ENCODE measurements around the gene MMP24OS. TPM values are rescaled to one million over a fixed set of nuclear protein-coding genes. Genes with fewer than 3 reads are reported as not detected.
A peak's percentile ranks its signal among the peaks of the same experiment; 100 is the strongest.
"Not testable (repeated sequence)": the region's sequence is repeated elsewhere in the genome, so short reads cannot be mapped to it uniquely, and the experiment has no call there.

MMP24OS gene
- total RNA-seq, 2 experiments from 2014 or later, result 46.6 to 48.4 TPM

DNA sequence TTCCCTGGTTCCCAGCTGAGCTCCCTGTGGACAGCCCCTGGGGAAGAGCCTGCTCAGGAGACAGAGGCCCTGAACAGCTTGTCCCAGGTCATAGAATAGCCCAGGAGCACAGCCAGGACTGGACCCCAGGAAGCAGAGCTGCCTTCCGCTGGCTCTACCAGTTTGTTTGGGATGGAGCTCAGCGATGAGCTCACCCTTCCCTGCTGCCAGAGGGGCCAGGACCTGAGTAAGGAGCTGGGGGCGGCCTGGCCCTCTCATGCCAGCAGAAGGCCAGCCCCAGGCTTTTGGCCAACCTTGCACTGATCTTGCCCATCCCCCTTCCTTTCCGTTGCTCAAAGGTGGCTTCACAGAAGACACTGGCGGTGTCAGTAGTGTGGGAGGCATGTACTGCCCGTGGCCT is 17.5 kb downstream of the MMP24OS start:
- Mint-ChIP-seq H3K4me1 (ENCODE audit: low read depth) (no peaks in the 10 kb centered on the region), H3K27ac (no peak overlapping the region), H3K9me3 (no peaks in the 10 kb centered on the region), H3K27me3 (no peaks in the 10 kb centered on the region), H3K4me3 (no peak overlapping the region), H3K36me3 (ENCODE audit: low read depth) (no peaks in the 10 kb centered on the region)
- TF ChIP-seq, protein P1, sequence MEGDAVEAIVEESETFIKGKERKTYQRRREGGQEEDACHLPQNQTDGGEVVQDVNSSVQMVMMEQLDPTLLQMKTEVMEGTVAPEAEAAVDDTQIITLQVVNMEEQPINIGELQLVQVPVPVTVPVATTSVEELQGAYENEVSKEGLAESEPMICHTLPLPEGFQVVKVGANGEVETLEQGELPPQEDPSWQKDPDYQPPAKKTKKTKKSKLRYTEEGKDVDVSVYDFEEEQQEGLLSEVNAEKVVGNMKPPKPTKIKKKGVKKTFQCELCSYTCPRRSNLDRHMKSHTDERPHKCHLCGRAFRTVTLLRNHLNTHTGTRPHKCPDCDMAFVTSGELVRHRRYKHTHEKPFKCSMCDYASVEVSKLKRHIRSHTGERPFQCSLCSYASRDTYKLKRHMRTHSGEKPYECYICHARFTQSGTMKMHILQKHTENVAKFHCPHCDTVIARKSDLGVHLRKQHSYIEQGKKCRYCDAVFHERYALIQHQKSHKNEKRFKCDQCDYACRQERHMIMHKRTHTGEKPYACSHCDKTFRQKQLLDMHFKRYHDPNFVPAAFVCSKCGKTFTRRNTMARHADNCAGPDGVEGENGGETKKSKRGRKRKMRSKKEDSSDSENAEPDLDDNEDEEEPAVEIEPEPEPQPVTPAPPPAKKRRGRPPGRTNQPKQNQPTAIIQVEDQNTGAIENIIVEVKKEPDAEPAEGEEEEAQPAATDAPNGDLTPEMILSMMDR (IDR thresholded peaks at IDR 0.05), result no peak
- no peak for DNase-seq
- ATAC-seq, result no peak
- CTCF ChIA-PET, result interaction anchor here (3.2 kb wide), 1 partner anchor 9 kb away, joined by 10 read pairs; no protein-coding TSS in a partner anchor
- POLR2A ChIA-PET, result interaction anchor here (1.1 to 1.2 kb wide), 2 partner anchors 16 to 161 kb away, joined by 3 read pairs; no protein-coding TSS in a partner anchor
- intact Hi-C loops (cut with micrococcal nuclease), result no loop called here

DNA sequence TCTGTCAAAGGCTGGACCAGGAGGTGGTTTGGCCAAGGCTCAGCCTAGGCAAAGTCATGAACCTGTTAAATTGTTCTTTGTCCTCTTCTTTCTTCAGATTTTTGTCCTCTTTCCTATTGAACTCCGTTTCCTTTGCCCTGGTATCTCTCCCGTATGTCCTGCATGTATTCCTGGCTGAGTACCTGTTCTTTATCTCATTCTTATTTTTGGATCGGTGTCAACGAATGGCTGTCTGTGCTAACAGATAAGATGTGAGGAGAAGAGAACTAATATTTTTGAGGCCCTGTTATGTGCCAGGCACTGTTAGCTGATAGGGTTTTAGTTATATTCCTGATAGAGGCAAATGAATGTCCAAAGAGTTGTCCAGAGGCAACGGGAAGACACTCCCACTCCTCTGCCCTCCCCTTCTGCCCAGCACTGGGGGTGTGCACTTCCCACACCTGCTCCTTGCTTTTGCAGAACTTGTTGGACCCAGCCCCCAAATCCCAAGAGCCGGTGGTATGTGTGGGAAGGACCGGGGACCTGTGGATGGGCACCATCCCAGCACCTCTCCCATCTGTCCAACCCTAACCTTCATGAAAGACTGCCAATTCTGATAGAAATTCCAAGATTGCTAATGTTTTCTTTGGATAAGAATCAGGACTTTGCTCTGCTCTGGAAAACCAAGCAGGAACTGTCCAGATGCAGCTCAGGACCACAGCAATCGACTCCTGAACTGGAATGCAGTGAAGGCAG is 20.6 kb downstream of the MMP24OS start:
- Mint-ChIP-seq H3K27me3 (no peaks in the 10 kb centered on the region), H3K4me3 (no peak overlapping the region), H3K9me3 (no peaks in the 10 kb centered on the region), H3K27ac (no peak overlapping the region), H3K36me3 (ENCODE audit: low read depth) (no peaks in the 10 kb centered on the region), H3K4me1 (ENCODE audit: low read depth) (peaks cover 5% of the 10 kb centered on the region)
- ATAC-seq, result no peak
- no peak for DNase-seq
- intact Hi-C loops (cut with micrococcal nuclease), result no loop called here
- TF ChIP-seq, protein P1 (IDR thresholded peaks at IDR 0.05), result no peak
- CTCF ChIA-PET, result interaction anchor here (1.2 kb wide), 1 partner anchor 12 kb away, joined by 3 read pairs; no protein-coding TSS in a partner anchor
- POLR2A ChIA-PET, result no interaction called here

DNA sequence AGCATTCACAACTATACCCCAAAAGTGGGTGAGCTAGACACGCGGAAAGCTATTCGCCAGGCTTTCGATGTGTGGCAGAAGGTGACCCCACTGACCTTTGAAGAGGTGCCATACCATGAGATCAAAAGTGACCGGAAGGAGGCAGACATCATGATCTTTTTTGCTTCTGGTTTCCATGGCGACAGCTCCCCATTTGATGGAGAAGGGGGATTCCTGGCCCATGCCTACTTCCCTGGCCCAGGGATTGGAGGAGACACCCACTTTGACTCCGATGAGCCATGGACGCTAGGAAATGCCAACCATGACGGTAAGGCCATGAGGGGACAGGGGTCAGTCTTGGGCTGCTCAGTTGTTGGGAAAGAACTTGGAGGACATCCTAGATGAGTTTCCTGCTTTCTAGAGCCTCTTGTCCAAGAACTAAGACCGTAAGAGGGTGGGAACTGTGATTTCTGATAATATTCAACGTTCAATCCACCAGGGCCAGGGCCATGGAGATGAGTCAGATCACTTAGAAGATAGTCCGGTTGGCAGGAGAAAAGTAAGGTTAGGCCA is 23.4 kb downstream of the MMP24OS start:
- DNase-seq (no peak), ATAC-seq (no peak)
- H3K4me3 Mint-ChIP-seq, result no peak overlapping the region
- no peak overlapping the region for H3K27ac Mint-ChIP-seq
- no peaks in the 10 kb centered on the region for H3K27me3 Mint-ChIP-seq
- no peaks in the 10 kb centered on the region for H3K36me3 Mint-ChIP-seq (ENCODE audit: low read depth)
- peaks cover 24% of the 10 kb centered on the region for H3K4me1 Mint-ChIP-seq (ENCODE audit: low read depth)
- ChIA-PET CTCF (interaction anchor here (1.7 kb wide), 1 partner anchor 14 kb away, joined by 5 read pairs; no protein-coding TSS in a partner anchor), POLR2A (interaction anchor here (1.5 kb wide), 1 partner anchor 9 kb away, joined by 3 read pairs; no protein-coding TSS in a partner anchor)
- intact Hi-C loops (cut with micrococcal nuclease), result no loop called here
- TF ChIP-seq, protein P1 (IDR thresholded peaks at IDR 0.05), result no peak
- no peaks in the 10 kb centered on the region for H3K9me3 Mint-ChIP-seq

DNA sequence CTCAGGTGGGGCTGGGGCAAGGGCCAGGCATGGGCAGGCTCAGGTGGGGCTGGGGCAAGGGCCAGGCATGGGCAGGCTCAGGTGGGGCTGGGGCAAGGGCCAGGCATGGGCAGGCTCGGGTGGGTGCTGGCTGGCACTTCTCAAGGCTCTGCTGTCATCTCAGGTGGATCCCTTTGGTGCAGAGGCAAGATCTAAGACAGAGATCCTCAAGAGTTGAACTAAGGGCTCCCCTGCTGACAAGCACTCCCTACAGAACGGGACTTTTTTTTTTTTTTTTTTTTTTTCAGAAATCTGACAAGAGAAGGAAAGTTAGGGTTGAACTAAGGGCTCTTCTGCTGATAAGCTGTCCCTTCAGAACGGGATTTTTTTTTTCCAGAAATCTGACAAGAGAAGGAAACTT is 24.9 kb downstream of the MMP24OS start:
- TF ChIP-seq, protein P1 (IDR thresholded peaks at IDR 0.05), result no peak
- H3K36me3 Mint-ChIP-seq (ENCODE audit: low read depth), result no peaks in the 10 kb centered on the region
- no peaks in the 10 kb centered on the region for H3K27me3 Mint-ChIP-seq
- H3K4me3 Mint-ChIP-seq, result no peak overlapping the region
- peaks cover 24% of the 10 kb centered on the region for H3K4me1 Mint-ChIP-seq (ENCODE audit: low read depth)
- ChIA-PET POLR2A (no interaction called here), CTCF (interaction anchor here (1.2 to 1.7 kb wide), 2 partner anchors 15 to 157 kb away, joined by 3 to 5 read pairs; no protein-coding TSS in a partner anchor)
- peak overlapping the region; percentile 55 for H3K27ac Mint-ChIP-seq
- DNase-seq (no peak), ATAC-seq (no peak)
- intact Hi-C loops (cut with micrococcal nuclease), result no loop called here
- H3K9me3 Mint-ChIP-seq, result no peaks in the 10 kb centered on the region

DNA sequence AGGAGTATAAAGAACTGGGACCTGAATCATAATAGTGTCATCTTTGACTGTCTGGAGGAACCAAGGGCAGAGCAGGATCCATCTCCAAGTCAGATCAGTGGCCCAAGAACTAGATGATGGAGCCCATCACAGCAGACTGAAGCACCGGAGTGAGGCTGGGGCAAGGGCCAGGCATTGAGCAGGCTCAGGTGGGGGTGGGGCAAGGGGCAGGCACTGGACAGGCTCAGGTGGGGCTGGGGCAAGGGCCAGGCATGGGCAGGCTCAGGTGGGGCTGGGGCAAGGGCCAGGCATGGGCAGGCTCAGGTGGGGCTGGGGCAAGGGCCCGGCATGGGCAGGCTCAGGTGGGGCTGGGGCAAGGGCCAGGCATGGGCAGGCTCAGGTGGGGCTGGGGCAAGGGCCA is 25.3 kb downstream of the MMP24OS start:
- POLR2A ChIA-PET; DNase-seq; H3K4me3 Mint-ChIP-seq; H3K9me3 Mint-ChIP-seq; intact Hi-C loops (cut with micrococcal nuclease); H3K27me3 Mint-ChIP-seq; H3K36me3 Mint-ChIP-seq (ENCODE audit: low read depth): not testable (repeated sequence)
- H3K4me1 Mint-ChIP-seq (ENCODE audit: low read depth), result peaks cover 24% of the 10 kb centered on the region
- H3K27ac Mint-ChIP-seq, result peak overlapping the region; percentile 90
- ATAC-seq, result peak; percentile 11
- CTCF ChIA-PET, result interaction anchor here (1.4 to 1.9 kb wide), 3 partner anchors 15 to 108 kb away, joined by 4 to 6 read pairs (median 5); no protein-coding TSS in a partner anchor

Measured in activated CD8-positive, alpha-beta T cell treated with anti-CD3 and anti-CD28 coated beads for 36 hours (primary cell).